CD4-positive, alpha-beta T cell (primary cell): ENCODE measurements around the gene SIX2. TPM values are rescaled to one million over a fixed set of nuclear protein-coding genes. Genes with fewer than 3 reads are reported as not detected.

Experiments
- ATAC-seq: fragments of 200-7000 bp; cut with Tn5 transposase; one replicate; pipeline ENCODE4 v1.10.0; 2022; ENCODE audit warnings: mild to moderate bottlenecking; ENCODE audit not compliant: poor library complexity
- CTCF ChIA-PET: fragments of 350-600 bp; sonication (Branson Sonifier 250); formaldehyde crosslinking; loops from one replicate; lab custom pipeline; 2021; ENCODE audit warnings: antibody characterized with exemption, inconsistent platforms; lab: Charles Lee
- POLR2A ChIA-PET: fragments of 350-600 bp; sonication (Branson Sonifier 250); formaldehyde crosslinking; loops from one replicate; lab custom pipeline; 2021; ENCODE audit warnings: antibody characterized with exemption, inconsistent platforms; lab: Charles Lee
- DNase-seq, 14 experiments: peaks; one replicate each; pipeline ENCODE4 v3.0.0-alpha.2; 2013 to 2020; ENCODE audit warnings: mixed read lengths in 2 of 14
- H3K27ac ChIP-seq, 2 donors: one replicate each; pipeline versions ENCODE4 v1.5.1 to v1.7.0; 2013; ENCODE audit warnings: low read length in 2 of 2, low read depth in 1 of 2, mild to moderate bottlenecking in 1 of 2
- H3K27me3 ChIP-seq, 2 experiments: 1 replicate in 1 of 2; 2 replicates in 1 of 2; pipeline versions ENCODE4 v1.6.1 to v1.7.0; 2013; ENCODE audit warnings: low read length in 2 of 2, control low read depth in 1 of 2, mild to moderate bottlenecking in 1 of 2, moderate library complexity in 1 of 2; ENCODE audit not compliant: insufficient read depth in 2 of 2, control insufficient read depth in 1 of 2
- H3K36me3 ChIP-seq: one replicate; pipeline ENCODE4 v1.6.1; 2013; ENCODE audit warnings: low read length, control low read depth; ENCODE audit not compliant: insufficient read depth
- H3K4me1 ChIP-seq: one replicate; pipeline ENCODE4 v1.6.1; 2013; ENCODE audit warnings: low read length, control low read depth; ENCODE audit not compliant: insufficient read depth
- H3K4me3 ChIP-seq: one replicate; pipeline ENCODE4 v1.5.1; 2013; ENCODE audit warnings: mild to moderate bottlenecking, low read length, moderate library complexity
- H3K9me3 ChIP-seq, 2 experiments: 1 replicate in 1 of 2; 2 replicates in 1 of 2; pipeline versions ENCODE4 v1.6.1 to v1.7.0; 2013; ENCODE audit warnings: low read length in 2 of 2, mild to moderate bottlenecking in 2 of 2, control low read depth in 1 of 2, moderate library complexity in 1 of 2; ENCODE audit not compliant: control insufficient read depth in 1 of 2, insufficient read depth in 1 of 2
- H3K27ac Mint-ChIP-seq: one replicate; pipeline ENCODE4 v1.8.0; 2020; ENCODE audit warnings: mixed read lengths
- H3K27me3 Mint-ChIP-seq: one replicate; pipeline ENCODE4 v1.8.0; 2021; ENCODE audit warnings: mixed read lengths
- H3K36me3 Mint-ChIP-seq: one replicate; pipeline ENCODE4 v1.8.0; 2021; ENCODE audit warnings: low read depth, mixed read lengths
- H3K4me1 Mint-ChIP-seq: one replicate; pipeline ENCODE4 v1.8.0; 2021; ENCODE audit warnings: low read depth, mixed read lengths
- H3K4me3 Mint-ChIP-seq: one replicate; pipeline ENCODE4 v1.8.0; 2020; ENCODE audit warnings: mild to moderate bottlenecking, mixed read lengths
- H3K9me3 Mint-ChIP-seq: one replicate; pipeline ENCODE4 v1.8.0; 2020; ENCODE audit warnings: mixed read lengths
- CTCF ChIP-seq: fragments of 200-600 bp; IDR thresholded peaks from one replicate; pipeline ENCODE4 v1.8.0; 2022; ENCODE audit warnings: antibody characterized with exemption, mild to moderate bottlenecking
- intact Hi-C, 2 experiments: fragments of 100-400 bp; cut with DNase I in 1 of 2; cut with micrococcal nuclease in 1 of 2; formaldehyde crosslinking; loops; one replicate each; pipeline versions ENCODE4 v1.15.1 to v1.9.0; 2023 to 2025; cut with DNase I, micrococcal nuclease
- total RNA-seq, 174 experiments: library from RNA in 2 of 174; stranded (reverse) in 2 of 174; gene quantifications; one replicate each; pipeline ENCODE4 v1.2.3 and lab custom pipeline; 2021 to 2026

SIX2 gene
- total RNA-seq, 2 experiments from 2014 or later, result not detected

- no peaks in the 10 kb centered on the region for H3K9me3 ChIP-seq
- ChIA-PET CTCF (no interaction called here), POLR2A (no interaction called here)
- H3K27ac ChIP-seq, result no peak overlapping the region
- no peaks in the 10 kb centered on the region for H3K36me3 Mint-ChIP-seq
- intact Hi-C loops, result no loop called here
- no peaks in the 10 kb centered on the region for H3K9me3 Mint-ChIP-seq
- TF ChIP-seq CTCF, result no peak
- H3K36me3 ChIP-seq, result no peaks in the 10 kb centered on the region
- H3K4me3 ChIP-seq, result no peak overlapping the region
- H3K27ac Mint-ChIP-seq, result no peak overlapping the region
- no peaks in the 10 kb centered on the region for H3K4me1 Mint-ChIP-seq
- H3K27me3 Mint-ChIP-seq, result peaks cover 31% of the 10 kb centered on the region
- H3K4me3 Mint-ChIP-seq, result no peak overlapping the region
- DNase-seq (no peak), ATAC-seq (no peak)
- H3K27me3 ChIP-seq, result peaks cover 10 to 13% of the 10 kb centered on the region in 2 experiments
- H3K4me1 ChIP-seq, result no peaks in the 10 kb centered on the region
Observed at GRCh38 chr2:44969936-44970335, 39.3 kb downstream of the SIX2 start.

DNA sequence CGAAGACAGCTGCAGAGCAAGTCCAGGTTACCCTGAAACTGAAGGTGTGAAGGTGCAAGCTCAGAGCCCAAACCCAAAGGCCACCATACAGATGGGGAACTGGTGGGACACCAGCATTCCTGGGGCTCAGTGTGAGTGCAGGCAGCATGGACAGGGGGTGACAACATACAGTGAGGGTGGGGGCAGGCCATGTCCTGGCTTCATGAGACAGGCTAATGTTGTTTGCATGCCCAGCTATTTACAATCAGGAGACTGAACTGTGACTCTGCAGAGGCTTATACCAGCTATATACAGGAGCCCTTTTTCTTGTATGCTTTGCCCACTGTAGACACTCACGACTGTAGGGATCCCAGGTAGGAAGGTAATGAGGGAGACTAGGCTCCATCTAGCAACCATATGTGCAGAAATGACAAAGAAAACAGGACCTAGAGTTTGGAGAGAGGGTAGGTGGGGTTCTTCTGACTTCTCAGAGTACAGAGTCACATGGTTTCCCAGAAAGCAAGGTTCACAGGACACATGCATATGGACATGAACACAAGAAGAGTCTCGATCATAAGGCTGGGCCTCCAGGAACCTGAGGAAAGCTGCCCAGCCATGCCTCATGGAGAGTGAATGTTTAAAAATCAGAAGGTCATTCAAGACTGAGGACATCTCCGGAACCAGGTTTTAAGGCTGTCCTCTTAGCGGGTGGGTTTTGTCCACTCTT lies 41.4 kb downstream of the SIX2 start:
- Mint-ChIP-seq H3K27me3 (peaks cover 39% of the 10 kb centered on the region), H3K36me3 (no peaks in the 10 kb centered on the region), H3K4me1 (no peaks in the 10 kb centered on the region), H3K4me3 (no peak overlapping the region), H3K9me3 (no peaks in the 10 kb centered on the region), H3K27ac (no peak overlapping the region)
- no peak for TF ChIP-seq CTCF
- intact Hi-C loops, result no loop called here
- Histone ChIP-seq H3K36me3 (no peaks in the 10 kb centered on the region), H3K27me3 (peaks cover 14 to 16% of the 10 kb centered on the region in 2 experiments), H3K4me1 (no peaks in the 10 kb centered on the region), H3K27ac (no peak overlapping the region), H3K9me3 (no peaks in the 10 kb centered on the region), H3K4me3 (no peak overlapping the region)
- CTCF ChIA-PET, result no interaction called here
- ATAC-seq (no peak), DNase-seq (no peak)
- POLR2A ChIA-PET, result no interaction called here

DNA sequence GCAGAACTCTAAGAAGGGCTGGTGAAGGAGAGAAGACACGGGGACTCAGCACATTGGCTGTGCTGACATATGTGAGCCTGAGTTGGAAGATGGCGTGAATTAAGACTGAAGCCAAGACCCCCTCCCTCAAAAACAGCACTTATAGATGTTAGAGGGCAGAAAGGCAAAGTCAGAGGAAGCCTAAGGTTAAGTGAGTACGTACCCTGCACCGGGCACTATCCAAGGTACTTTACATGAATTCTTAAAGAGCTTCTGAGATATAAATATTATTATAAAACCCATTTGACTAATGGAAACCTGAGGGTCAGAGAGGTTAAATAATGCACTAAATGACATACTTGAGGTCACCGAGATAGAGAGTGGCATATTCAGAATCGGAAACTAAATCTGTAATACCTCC lies 42.2 kb downstream of the SIX2 start:
- intact Hi-C loops, result no loop called here
- Mint-ChIP-seq H3K27me3 (peaks cover 43% of the 10 kb centered on the region), H3K27ac (no peak overlapping the region), H3K4me1 (no peaks in the 10 kb centered on the region), H3K4me3 (no peak overlapping the region), H3K9me3 (no peaks in the 10 kb centered on the region), H3K36me3 (no peaks in the 10 kb centered on the region)
- no peaks in the 10 kb centered on the region for H3K4me1 ChIP-seq
- TF ChIP-seq CTCF, result no peak
- POLR2A ChIA-PET, result no interaction called here
- DNase-seq (no peak), ATAC-seq (no peak)
- H3K27ac ChIP-seq, result no peak overlapping the region
- CTCF ChIA-PET, result no interaction called here
- no peak overlapping the region for H3K4me3 ChIP-seq
- H3K9me3 ChIP-seq, result no peaks in the 10 kb centered on the region
- H3K27me3 ChIP-seq, result peaks cover 14 to 15% of the 10 kb centered on the region in 2 experiments
- H3K36me3 ChIP-seq, result no peaks in the 10 kb centered on the region
